ENCODE data around the gene PCSK6.

PCSK6 gene

DNA sequence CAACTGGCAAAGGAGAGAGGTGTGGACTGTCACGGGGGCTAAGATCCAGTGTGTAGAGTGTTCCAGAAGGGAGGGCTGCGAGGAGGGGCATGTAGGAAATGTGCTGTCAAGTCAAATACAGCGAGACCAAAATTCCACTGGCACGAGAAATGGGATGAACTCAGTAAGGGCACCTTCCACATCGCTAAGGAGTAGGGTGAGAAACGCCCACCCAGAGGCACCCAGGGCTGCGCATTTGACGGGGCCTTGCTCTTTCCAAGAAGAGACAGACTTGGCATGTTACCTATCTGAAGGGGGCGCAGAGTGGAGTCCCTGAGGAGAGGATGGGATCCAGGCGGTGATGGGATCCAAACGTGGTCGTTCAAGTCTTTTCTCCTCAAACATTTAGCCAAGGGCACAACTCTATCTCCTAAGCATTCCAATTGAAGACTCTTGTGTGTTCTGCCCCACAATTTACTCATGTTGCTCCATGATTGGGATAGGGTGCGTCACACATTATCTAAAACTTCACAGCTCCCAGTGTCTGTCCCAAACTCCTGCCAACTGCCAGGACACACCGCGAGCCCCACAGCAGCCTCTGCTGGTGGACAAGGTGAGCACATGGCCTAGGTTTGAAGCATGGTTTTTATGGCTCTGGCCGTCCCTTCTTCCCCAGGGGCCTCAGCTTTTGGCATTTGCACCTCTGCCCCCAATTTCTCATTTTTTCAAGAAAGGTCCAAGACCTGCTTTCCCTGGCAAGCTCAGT is 219.9 kb downstream of the PCSK6 start:
- no peak for DNase-seq (ENCODE audit: low read depth, low spot score)
- no peak overlapping the region for H3K27ac ChIP-seq

DNA sequence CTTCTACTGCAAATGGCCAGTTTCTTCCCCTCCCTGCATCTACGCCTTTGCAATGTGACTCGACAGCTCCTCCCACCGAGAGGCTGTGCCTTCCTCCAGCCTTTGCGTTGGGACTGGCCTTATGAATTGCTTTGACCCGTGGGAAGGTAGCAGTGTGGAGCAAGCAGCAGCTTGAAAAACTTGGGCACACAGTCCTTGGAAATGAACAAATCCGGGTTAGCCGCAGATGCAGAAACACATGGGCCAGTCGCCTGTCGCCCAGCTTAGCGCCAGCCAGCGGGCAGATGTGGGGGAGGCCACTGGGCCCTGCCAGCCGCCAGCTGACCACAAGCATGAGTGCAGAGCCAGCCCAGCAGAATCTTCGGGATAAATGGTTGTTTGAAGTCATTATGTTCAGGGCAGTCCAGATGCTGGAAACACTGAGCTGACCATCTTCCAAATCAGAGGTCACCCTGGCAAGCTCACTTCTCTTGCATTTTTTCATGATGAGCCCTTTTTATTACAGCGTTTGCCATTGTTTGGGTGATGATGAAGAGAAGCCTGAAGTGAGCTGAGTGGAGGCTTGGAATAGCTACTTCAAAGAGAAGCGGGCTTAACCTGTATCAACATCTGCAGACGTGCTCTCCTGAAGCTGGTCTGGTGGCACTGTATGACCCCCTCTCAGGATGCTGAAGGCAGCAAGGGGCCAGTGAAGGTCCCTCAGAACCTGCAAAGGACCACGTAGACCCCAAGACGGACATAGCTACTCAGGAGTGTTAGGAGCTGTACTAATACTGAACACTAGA is 222.0 kb downstream of the PCSK6 start:
- DNase-seq (ENCODE audit: low read depth, low spot score), result no peak
- H3K27ac ChIP-seq, result no peak overlapping the region

DNA sequence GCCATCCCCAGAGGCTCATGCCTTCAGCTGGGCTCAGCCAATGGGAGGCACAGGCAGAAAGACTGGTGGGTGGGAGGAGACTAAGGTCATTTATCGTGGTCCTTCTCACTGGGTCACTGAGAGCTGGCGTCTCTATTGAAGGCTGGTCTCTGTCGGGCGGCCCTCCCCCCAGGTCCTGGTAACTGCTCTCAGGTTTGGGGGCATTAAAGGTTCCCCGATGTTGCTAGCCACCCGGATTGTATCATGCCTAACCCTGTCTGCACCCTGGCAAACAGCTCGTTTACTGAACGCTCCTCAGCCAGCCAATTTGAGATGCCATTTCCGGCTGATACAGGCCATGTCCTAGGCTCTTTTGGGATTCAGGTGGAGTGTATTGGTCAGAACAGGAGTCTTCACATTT is 222.7 kb downstream of the PCSK6 start:
- DNase-seq (ENCODE audit: low read depth, low spot score), result no peak
- no peak overlapping the region for H3K27ac ChIP-seq

DNA sequence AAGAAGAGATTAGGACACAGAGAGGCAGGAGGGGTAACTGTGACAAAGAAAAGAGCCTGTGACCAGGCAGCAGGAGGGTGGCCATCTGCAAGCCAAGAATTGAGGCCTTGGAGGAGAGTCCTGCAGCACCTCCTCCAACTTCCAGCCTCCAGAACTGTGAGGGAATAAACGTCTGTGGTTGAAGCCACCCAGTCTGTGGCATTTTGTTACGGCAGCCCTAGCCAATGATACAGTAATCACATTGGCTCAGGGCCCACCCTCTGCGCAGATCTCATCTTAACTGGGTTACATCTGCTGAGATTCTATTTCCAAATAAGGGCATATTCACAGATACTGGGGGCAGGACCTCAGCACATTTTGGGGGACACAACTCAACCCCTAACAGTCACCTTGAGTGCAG is 223.5 kb downstream of the PCSK6 start:
- no peak for DNase-seq (ENCODE audit: low read depth, low spot score)
- no peak overlapping the region for H3K27ac ChIP-seq

DNA sequence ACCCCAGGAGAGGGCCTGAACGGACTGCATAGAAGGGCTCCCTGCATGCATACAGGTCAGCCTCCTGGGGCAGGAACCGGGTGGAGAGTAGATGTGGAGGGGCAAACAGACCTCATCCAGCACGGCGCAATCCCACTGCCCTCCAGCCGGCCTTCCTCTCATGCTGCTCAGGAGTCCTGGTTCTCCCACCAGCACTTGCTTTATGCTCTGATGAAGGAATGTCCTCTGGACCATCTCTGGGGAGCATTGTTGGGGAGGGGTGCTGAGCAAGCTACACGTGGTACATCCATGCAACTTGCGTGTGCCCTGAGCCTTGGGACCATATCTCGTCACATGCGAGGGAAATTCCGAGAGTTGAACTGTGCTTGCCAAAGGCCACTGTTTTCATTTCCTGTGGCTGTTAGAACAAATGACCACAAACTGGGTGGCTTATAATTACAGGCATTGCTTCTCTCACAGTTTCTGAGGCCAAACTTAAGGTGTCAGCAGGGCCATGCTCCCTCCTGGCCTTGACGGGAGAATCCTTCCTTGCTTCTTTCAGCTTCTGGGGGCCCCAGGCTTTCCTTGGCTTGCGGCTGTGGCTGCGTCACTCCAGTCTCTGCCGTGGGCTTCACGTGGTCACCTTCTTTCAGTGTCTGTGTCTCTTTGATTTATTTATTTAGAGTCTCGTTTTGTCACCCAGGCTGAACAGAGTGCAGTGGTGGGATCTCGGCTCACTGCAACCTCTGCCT is 224.4 kb downstream of the PCSK6 start:
- DNase-seq (ENCODE audit: low read depth, low spot score), result no peak
- H3K27ac ChIP-seq, result no peak overlapping the region

DNA sequence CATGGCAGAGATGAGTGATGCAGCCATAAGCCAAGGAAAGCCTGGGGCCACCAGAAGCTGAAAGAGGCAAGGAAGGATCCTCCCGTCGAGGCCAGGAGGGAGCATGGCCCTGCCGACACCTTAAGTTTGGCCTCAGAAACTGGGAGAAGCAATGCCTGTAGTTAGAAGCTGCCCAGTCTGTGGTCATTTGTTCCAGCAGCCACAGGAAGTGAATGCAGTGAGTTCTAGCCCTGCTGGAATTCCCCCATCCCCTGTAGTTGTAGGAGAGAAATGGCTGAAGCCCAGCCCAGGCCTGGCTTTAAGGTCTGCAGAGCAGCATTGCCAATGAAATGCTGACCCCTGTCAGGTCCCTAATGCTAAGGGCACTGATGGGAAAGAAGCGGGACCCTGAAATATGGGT is 225.5 kb downstream of the PCSK6 start:
- no peak for DNase-seq (ENCODE audit: low read depth, low spot score)
- H3K27ac ChIP-seq, result no peak overlapping the region

DNA sequence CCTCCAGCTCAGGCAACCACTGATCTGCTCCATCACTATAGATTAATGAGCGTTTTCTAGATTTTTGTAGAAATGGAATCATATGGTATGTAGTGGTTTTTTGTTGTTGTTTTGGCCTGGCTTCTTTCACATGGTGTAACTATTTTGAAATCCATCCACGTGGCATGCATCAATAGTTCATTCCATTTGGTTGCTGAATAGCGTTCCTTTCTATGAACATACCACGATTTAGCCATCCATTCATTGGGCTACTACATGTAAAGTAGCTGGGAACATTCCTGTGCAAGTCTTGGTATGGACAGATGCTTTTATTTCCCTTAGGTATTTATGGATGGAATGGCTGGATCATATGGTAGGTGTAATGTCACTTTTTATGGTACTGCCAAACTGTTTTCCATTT is 227.0 kb downstream of the PCSK6 start:
- H3K27ac ChIP-seq, result no peak overlapping the region
- DNase-seq (ENCODE audit: low read depth, low spot score), result no peak

DNA sequence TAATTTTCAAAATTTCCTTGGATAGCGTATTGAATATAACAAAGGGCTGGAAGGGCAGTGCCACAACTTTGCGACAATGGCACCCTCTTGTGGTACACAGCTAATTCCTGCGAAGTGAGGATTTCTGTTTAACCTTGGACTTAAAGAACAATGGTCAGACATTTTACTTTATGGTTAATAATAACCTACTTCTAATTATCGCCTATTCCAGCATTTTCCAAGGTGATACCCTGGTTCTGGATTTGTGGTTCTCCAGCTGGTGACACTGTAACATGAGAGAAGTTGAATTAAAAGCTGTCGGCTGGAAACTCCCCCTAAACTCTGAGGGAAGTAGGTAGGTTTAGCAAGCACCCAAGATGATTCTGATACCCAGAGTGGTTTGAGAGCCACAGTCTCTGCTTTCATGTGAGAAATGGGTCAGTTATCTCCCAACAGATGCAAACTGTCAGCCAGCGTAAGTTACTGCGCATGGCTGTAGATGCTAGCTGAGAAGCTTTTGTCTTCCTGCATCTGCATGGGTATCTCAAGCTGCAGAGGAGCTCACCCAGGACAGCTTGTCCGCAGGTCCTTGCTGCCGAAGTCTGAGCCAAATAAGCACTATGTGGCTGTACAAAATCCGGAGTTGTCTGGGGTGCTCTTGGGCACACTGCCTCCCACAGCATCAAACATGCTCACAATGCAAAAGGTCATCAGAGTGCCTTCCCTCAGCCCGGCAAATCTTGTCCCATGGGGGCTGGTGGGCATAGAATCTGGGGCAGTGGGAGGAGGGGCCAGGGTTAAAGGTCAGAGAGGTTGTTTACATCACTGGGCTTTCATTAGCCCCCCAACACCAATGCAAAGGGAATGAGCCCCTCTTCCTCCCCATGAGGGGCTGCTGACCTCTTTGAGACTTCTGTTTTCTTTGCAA is 231.0 kb downstream of the PCSK6 start:
- no peak overlapping the region for H3K27ac ChIP-seq
- DNase-seq (ENCODE audit: low read depth, low spot score), result no peak

DNA sequence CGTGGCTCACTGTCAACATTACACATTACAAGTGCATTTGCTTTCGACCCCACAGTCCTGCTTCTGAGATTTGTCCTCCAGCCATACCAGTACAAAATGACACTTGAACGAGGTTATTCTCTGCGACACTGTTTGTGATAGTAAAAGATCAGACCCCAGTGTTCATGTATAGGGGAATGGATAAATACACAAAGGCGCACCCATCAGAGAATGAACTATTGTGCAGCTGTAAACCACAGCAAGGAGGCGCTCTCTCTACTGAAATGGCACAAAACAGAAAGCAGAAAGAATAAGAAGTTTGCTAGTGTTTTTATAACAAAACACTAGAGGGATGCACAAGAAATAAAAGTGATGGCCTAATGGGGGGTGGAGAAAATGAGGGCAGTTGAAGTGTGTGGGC is 232.8 kb downstream of the PCSK6 start:
- no peak for DNase-seq (ENCODE audit: low read depth, low spot score)
- H3K27ac ChIP-seq, result no peak overlapping the region

DNA sequence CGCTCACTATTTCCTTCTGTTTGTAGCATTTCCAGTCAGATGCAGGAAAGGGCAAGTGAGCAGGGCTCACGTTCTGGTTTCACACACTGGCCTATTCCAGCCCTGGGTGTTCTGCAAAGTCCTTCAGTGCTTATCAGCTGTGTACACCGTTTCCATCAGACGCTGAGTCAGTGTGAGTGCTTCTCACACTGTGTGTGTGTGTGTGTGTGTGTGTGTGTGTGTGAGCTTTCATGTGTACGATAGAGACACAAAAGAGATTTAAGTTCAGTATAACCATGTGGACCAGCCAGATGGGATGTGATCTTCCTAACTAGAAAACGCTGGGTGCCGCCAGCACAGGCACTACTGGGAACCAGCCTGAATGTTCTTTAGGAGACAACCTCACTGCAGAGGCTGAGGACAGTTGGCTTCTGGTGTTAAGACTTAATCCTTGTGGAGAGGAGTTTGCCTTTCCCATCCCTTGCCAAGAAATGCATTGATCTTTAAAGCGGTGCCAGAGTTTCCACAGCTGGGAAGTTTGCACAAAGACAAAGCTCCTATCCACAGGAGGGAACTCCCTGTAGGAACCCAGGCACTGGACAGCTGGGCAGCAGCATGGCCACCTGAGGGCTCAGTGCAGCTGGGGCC is 233.8 kb downstream of the PCSK6 start:
- H3K27ac ChIP-seq, result no peak overlapping the region
- DNase-seq (ENCODE audit: low read depth, low spot score), result no peak

DNA sequence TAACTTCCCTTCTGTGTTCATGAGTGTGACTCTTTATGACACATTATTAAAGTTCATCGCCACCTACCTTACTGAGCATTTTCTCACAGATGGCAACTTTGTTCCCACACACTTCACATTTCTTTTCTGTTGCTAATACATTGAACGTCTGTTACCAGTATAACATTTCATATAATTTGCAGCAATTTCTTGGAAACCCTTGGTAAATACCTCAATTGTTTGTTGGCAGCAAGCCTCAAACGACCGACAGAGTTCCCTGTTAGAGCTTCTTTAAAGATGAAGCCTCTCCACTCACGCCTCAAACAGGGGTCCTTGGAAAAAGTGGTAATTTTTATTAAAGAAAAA is 234.5 kb downstream of the PCSK6 start:
- H3K27ac ChIP-seq, result no peak overlapping the region
- DNase-seq (ENCODE audit: low read depth, low spot score), result no peak

DNA sequence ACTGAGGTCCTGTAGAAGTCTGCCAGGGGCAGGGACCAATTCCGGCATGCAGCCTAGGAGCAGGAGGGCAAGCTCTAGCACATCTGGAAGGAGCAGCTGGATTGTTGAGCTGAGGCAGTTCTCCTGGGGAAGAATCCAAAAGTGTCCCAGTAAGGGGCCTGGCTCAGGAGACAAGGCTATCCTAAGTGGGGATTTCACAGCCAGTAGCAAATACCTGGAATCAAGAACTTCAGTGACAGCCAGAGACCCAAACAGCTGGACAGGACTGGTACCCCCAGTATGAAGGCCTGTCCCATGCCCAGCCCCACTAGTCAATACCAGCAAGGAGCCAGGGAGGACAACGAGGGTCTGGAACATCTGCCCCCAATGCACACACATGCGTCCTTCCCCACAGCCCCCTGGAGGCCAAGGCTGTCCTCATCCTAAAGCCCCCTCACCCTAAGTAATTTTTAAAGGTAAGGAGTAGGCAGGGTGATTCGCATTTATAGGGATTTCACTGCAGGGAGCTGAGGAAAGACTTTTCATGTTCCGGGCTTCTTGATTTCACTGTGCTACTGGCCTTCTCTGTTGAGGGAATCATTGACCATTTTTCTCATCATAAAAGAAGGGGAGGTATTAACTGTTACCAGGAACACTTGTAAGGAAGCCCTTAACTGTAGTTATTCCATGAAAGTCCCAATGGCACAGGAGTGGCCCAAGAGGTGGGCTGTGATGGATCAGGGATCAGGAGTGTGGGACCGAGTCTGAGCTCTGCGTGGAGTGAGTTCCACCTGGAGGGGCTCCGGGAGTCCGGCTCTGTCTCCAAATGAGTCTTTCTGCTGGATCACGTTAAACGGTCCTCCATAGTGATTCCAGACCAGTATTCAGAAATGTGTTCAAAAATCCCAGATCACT is 235.1 kb downstream of the PCSK6 start:
- DNase-seq (ENCODE audit: low read depth, low spot score), result no peak

More for the DNA sequence above, 235.1 kb downstream of the PCSK6 start:
- no peak overlapping the region for H3K27ac ChIP-seq
